ES-I3 (cell line): ENCODE results near the gene NKAIN2.
"Not testable (repeated sequence)": the region's sequence is repeated elsewhere in the genome, so short reads cannot be mapped to it uniquely, and the experiment has no call there.

Experiments
- H3K36me3 ChIP-seq: 2 replicates; pipeline ENCODE4 v1.6.1; 2013; ENCODE audit warnings: mild to moderate bottlenecking, low read length, control low read depth, moderate library complexity; ENCODE audit not compliant: insufficient read depth
- H3K4me1 ChIP-seq: 2 replicates; pipeline ENCODE4 v1.6.1; 2013; ENCODE audit warnings: mild to moderate bottlenecking, control low read depth, low read length; ENCODE audit not compliant: insufficient read depth
- H3K9ac ChIP-seq: 2 replicates; pipeline ENCODE4 v1.6.1; 2013; ENCODE audit warnings: low read depth, mild to moderate bottlenecking, low read length, moderate library complexity
- H3K9me3 ChIP-seq: 2 replicates; pipeline ENCODE4 v1.6.1; 2013; ENCODE audit warnings: mild to moderate bottlenecking, low read length, moderate library complexity; ENCODE audit not compliant: control insufficient read depth, insufficient read depth

The NKAIN2 gene

DNA sequence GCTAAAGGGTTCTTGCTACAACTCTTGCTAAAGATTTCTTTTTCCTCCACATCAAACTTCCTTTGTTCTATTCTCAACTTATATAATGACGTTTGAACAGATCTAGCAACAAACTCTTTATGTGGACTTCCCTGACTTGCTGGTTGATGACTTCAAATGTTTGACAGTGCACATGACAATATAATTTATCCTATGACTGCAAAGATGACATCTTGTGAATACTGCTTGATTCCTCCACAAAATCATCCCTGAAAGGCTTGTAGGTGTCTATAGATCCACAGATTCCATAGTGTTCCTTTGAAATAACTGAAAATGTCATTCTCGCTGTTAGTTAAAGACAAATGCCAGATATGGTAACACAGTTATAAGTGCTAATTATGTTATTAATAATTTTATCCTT lies 478.9 kb downstream of the NKAIN2 start:
- Histone ChIP-seq H3K9ac (no peak overlapping the region), H3K36me3 (no peaks in the 10 kb centered on the region), H3K4me1 (no peaks in the 10 kb centered on the region), H3K9me3 (no peaks in the 10 kb centered on the region)

DNA sequence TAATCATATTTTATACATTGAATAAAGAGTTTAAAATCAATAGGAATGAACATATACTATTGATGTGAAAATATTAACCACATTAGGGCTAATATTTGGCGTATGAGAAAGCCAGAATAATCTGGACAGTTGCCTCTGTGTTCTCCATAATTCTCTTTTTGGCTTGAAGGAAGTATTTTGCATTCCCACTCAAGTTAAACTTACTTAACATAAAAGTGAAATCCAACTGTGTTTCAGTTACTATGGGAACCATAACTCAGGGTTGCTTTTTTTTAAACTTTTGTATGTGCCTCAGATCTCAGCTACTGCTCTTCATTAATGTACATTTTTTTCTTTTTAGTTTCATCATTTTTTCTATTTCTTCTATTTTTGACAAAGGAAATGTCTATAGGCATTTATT lies 479.8 kb downstream of the NKAIN2 start:
- H3K4me1 ChIP-seq, result no peaks in the 10 kb centered on the region
- H3K9ac ChIP-seq, result no peak overlapping the region
- no peaks in the 10 kb centered on the region for H3K9me3 ChIP-seq
- H3K36me3 ChIP-seq, result no peaks in the 10 kb centered on the region

DNA sequence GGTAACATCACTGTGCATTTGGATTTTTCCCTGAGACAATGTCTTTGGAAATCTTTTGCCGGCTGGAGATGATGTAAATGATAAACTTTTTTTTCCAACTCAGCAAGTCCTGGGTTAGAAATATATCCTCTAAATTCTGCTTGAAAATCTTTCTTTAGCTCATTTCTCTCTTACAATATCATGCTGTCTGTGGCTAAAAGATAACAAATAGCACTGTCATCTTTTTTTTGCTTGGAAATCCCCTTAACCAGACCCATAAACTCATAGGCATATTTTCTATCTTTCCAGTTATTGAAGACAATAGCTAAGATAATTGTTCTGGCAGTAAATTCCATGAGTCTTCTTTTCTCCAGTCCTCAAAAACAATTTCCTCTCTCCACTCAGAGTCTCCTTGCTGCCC lies 481.5 kb downstream of the NKAIN2 start:
- Histone ChIP-seq H3K4me1 (no peaks in the 10 kb centered on the region), H3K9me3 (no peaks in the 10 kb centered on the region), H3K9ac (no peak overlapping the region), H3K36me3 (no peaks in the 10 kb centered on the region)

DNA sequence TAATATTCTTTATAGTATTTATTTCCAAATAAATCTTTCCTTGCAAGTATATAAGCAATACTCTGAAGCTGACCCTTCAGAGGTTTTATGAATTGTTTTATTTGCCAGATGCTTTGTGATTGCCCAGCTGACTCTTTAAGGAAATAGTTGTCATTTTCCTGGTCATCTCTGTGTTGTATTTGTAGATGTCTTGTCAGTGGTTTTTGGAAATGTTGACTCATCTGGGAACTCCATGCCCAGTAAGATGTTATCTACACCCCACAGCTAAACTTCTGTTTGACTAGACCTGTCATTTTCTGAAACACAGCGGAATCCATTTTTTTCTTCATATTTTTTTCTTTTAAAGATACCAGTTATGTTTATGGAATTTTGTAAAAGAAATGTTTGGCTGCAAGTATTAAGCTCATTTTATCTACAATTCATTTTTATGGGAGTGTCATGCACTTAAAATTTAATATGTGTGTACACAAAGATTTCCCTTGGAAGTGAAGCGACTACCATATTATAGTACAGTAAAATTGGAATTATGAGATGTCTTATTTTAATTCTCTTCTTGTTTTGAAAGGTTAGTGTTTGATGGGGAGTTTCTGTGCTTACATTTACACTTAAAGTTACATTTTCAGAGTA lies 491.0 kb downstream of the NKAIN2 start:
- H3K4me1 ChIP-seq, result no peaks in the 10 kb centered on the region
- H3K36me3 ChIP-seq, result no peaks in the 10 kb centered on the region
- no peak overlapping the region for H3K9ac ChIP-seq
- no peaks in the 10 kb centered on the region for H3K9me3 ChIP-seq

- H3K9me3 ChIP-seq, result peaks cover 2% of the 10 kb centered on the region; the same call in 1 of the 2 replicates
- no peaks in the 10 kb centered on the region for H3K4me1 ChIP-seq
- no peaks in the 10 kb centered on the region for H3K36me3 ChIP-seq
- H3K9ac ChIP-seq, result no peak overlapping the region
Measured at GRCh38 chr6:124297507-124297906, 493.8 kb downstream of the NKAIN2 start.

- Histone ChIP-seq H3K36me3 (no peaks in the 10 kb centered on the region), H3K9ac (no peak overlapping the region), H3K4me1 (no peaks in the 10 kb centered on the region), H3K9me3 (peaks cover 2% of the 10 kb centered on the region; the same call in 1 of the 2 replicates)
Measured at GRCh38 chr6:124298730-124299129, 495.1 kb downstream of the NKAIN2 start.

- not testable (repeated sequence) for H3K9ac ChIP-seq, H3K9me3 ChIP-seq, H3K4me1 ChIP-seq, H3K36me3 ChIP-seq
Measured at GRCh38 chr6:124300907-124301306, 497.2 kb downstream of the NKAIN2 start.

DNA sequence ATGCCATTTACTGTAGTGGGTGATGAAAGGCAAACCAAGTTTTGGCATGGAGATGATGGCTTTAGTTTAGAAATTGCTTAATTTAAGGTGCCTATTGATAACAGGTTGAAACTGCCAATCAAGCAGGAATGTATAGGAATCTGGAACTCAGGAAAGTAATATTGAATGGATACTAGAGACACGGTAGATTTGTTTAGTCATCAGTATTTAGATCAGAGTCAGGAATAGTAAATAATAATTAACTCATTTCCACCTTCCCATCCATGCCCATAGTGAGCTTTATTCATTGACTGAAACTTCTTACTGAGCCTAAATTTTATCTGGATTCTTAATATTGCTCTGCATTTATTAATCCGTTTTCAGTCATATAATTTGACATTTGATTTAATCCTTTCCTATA lies 500.3 kb downstream of the NKAIN2 start:
- Histone ChIP-seq H3K36me3 (no peaks in the 10 kb centered on the region), H3K9me3 (peaks cover 2% of the 10 kb centered on the region; the same call in 1 of the 2 replicates), H3K9ac (no peak overlapping the region), H3K4me1 (peaks cover 4% of the 10 kb centered on the region; the same call in 1 of the 2 replicates)

DNA sequence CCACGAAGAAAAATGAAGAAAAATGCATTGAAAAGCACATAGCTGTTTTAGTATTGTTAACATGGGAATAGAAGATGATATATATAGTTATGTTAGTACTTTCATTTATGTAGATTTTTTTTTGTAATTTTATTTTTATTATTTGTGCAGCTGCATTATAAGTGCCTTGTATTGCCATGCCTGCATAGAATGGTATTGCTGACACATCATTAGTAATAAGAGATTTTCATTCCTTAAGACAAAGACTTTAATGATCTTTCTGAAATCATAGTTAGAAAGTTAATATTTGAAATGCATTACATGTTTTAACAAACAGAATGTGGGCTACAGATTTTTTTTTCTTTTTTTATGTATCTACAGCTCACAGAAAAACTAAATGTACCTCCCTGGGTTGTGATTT lies 506.5 kb downstream of the NKAIN2 start:
- Histone ChIP-seq H3K9ac (no peak overlapping the region), H3K36me3 (no peaks in the 10 kb centered on the region), H3K4me1 (peaks cover 4% of the 10 kb centered on the region; the same call in 1 of the 2 replicates), H3K9me3 (no peaks in the 10 kb centered on the region)

DNA sequence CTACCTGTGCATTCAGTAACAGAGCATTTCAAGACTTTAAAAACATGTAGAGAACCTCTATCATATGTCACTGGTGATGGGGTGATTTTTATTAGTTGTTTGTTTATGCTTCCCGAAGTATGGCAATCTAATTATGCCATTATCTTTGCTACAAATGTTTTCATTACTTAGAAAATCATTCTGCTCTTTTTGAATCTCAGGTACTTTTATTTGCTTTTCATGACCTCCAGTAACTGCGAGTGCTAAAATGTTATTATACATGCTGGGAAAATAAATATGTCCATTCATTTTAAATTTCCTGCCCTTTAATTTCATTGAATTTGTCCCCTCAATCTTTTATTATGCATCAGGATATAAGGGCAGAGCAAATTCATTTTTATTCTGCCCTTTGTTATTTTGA lies 515.7 kb downstream of the NKAIN2 start:
- Histone ChIP-seq H3K9ac (no peak overlapping the region), H3K9me3 (no peaks in the 10 kb centered on the region), H3K4me1 (no peaks in the 10 kb centered on the region), H3K36me3 (no peaks in the 10 kb centered on the region)

- H3K4me1 ChIP-seq, result no peaks in the 10 kb centered on the region
- no peak overlapping the region for H3K9ac ChIP-seq
- H3K9me3 ChIP-seq, result no peaks in the 10 kb centered on the region
- no peaks in the 10 kb centered on the region for H3K36me3 ChIP-seq
Measured at GRCh38 chr6:124324237-124324636, 520.6 kb downstream of the NKAIN2 start.

DNA sequence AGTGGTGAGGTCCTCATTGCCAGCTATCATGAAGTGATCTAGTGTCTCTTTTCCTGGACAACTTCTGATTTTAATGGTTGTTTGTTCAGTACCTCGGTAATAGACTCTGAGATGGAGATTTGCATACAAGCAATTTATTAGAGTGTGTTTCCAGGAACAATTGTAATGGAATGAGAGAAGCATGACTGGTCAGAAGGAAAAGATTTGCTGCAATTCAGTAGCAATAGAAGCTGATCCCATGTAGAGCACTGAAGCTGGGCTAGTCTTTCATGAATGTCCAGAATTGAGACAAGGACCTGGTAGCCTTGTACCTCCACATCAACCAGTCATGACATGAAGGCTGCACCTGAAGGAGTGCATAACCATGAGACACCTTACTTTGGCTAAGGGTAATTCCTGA lies 526.5 kb downstream of the NKAIN2 start:
- Histone ChIP-seq H3K4me1 (no peaks in the 10 kb centered on the region), H3K9me3 (no peaks in the 10 kb centered on the region), H3K36me3 (no peaks in the 10 kb centered on the region), H3K9ac (no peak overlapping the region)

GRCh38 chr6:124334359-124334758 lies 530.7 kb downstream of the NKAIN2 start:
- Histone ChIP-seq H3K9me3 (no peaks in the 10 kb centered on the region), H3K4me1 (peaks cover 1% of the 10 kb centered on the region; the same call in 1 of the 2 replicates), H3K36me3 (no peaks in the 10 kb centered on the region), H3K9ac (no peak overlapping the region)

DNA sequence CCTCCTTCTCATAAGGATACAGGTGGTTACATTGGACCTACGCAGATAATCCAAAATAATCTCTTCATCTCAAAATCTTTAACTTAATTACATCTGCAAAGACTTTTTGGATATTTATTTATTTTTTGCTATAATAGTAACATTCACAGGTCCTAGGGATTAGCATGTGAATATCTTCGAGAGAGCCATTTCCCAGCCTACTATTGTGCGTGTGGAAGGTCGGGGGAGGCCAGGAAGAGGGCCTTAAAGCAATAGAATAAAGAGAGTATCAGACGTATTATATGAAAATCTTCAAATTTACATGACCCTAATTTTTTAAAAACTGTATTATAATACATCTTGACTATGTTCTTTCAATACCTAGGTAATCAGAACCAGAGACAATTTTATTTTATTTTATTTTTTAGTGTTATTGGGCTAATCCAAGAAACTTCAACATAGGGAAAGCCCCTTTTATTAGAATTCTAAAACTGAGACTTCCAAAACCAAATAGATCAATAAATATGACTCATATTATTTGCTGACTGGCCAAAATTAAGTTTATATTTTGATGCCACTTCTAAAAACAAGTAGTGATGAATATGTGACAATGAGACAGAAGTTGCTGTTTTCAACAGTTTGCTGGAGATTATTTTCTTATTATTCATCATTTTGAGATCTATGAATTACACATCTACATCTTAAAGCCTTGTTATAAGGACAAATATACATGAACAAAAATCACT lies 536.1 kb downstream of the NKAIN2 start:
- Histone ChIP-seq H3K9me3 (no peaks in the 10 kb centered on the region), H3K4me1 (peaks cover 8% of the 10 kb centered on the region; the same call in 1 of the 2 replicates), H3K36me3 (no peaks in the 10 kb centered on the region), H3K9ac (no peak overlapping the region)

DNA sequence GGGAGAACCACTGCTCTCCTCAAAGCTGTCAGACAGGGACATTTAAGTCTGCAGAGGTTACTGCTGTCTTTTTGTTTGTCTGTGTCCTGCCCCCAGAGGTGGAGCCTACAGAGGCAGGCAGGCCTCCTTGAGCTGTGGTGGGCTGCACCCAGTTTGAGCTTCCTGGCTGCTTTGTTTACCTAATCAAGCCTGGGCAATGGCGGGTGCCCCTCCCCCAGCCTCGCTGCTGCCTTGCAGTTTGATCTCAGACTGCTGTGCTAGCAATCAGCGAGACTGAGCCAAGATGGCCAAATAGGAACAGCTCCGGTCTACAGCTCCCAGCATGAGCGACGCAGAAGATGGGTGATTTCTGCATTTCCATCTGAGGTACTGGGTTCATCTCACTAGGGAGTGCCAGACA lies 544.7 kb downstream of the NKAIN2 start:
- H3K36me3 ChIP-seq, H3K4me1 ChIP-seq, H3K9me3 ChIP-seq, H3K9ac ChIP-seq: not testable (repeated sequence)
